ENCODE data around the gene MOK. TPM values are rescaled to one million over a fixed set of nuclear protein-coding genes. Genes with fewer than 3 reads are reported as not detected.
A peak's percentile ranks its signal among the peaks of the same experiment; 100 is the strongest.
"Not testable (repeated sequence)": the region's sequence is repeated elsewhere in the genome, so short reads cannot be mapped to it uniquely, and the experiment has no call there.

The MOK gene
- total RNA-seq, 1 donor from 2014 or later: 2.3 TPM

DNA sequence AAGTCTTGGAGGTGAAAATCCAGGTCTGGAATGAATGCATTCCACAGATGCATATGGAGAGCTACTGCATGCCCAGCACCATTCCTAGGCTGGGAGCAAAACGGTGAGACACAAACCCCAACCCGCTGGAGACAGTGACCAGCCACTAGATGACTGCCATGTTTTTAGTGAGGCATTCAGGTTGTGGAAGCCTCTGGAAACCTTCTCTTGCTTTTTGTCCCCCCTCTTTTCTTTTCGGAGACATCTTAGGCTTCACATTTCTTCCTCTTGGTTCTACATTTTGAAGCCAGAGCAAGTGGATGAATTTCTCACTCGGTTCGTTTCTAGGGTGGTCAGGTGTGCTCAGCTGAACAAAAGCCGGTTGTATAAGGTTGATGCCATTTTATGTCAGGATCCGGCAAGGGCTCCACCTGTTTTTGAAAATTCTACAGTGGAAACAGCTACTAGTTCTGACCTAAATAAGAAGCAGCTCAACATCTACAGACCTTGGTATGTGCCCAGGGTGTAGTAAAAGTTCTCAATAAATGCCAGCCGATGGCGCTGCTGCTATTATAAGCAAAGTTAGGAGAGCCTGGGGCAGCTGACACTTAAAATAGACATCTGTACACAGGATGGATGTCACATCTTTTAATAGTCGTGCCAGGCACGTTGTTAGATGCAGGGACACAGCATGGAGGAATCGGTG lies 12.7 kb upstream of the MOK start:
- TF ChIP-seq CTCF (conservative IDR thresholded peaks at IDR 0.05; ENCODE audit: low read depth, low read length): peak; percentile 13
- no peak for DNase-seq (ENCODE audit: low read depth)

DNA sequence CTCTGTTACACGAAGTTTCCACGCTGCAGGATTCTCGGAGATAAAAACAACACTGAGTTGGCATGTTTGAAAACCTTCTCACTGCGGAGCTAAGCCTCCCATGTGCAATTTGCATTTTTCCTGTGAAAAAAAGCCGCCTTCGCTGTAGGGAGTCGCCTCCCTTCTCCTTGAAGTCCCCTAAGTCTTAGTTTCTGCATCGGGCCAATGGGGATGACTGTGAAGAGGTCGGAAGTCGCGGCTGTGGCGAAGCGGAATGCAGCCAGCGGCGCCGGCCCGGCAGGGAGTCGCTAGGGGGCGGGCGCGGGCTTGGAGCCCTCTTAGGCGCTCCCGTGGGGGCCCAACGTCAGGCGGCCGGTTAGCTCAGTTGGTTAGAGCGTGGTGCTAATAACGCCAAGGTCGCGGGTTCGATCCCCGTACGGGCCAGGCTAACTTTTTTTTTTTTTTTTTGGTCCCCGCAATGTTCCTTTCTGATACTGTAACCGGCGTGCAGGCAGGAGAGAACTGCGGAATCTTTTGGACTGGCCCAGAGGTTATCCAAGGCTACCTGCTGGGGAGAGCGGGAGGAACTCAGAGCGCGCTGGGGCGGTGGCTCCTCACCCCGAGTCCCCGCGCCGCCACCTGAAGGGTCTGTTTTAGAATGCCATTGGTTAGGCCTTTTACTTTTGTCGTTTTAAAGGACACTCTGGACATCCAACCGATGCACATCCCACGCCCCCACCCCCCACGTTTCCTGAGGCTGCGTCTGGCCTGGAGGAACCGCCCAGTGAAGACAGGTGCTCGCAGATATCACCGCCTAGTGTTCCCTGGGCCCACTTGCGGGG lies 12.0 kb upstream of the MOK start:
- no peak for DNase-seq (ENCODE audit: low read depth)
- peak overlapping the region; percentile 57 for H3K4me3 ChIP-seq (ENCODE audit: low read depth, low read length)
- peak; percentile 74 for TF ChIP-seq CTCF (conservative IDR thresholded peaks at IDR 0.05; ENCODE audit: low read depth, low read length)

More for the DNA sequence above, 12.7 kb upstream of the MOK start:
- peak overlapping the region; percentile 57 for H3K4me3 ChIP-seq (ENCODE audit: low read depth, low read length)

DNA sequence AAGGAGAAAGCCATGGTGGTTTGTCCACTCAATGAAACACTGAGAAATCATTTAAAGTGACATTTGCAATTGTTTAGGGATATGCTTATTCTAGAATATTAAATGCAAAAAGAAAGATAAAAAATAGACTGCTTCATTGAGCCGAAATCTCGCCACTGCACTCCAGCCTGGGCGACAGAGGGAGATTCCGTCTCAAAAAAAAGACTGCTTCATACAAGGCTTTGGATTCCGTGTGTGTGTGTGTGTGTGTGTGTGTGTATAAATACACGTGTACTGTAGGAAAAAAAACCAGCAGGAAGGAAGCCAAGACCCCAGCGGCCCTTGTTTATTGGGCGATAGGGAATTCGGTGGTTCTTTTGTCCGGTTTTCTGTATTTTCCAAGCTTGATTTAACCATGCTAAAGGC lies 11.4 kb upstream of the MOK start:
- DNase-seq (ENCODE audit: low read depth): no peak
- peak overlapping the region; percentile 57 for H3K4me3 ChIP-seq (ENCODE audit: low read depth, low read length)
- no peak for TF ChIP-seq CTCF (conservative IDR thresholded peaks at IDR 0.05; ENCODE audit: low read depth, low read length)

DNA sequence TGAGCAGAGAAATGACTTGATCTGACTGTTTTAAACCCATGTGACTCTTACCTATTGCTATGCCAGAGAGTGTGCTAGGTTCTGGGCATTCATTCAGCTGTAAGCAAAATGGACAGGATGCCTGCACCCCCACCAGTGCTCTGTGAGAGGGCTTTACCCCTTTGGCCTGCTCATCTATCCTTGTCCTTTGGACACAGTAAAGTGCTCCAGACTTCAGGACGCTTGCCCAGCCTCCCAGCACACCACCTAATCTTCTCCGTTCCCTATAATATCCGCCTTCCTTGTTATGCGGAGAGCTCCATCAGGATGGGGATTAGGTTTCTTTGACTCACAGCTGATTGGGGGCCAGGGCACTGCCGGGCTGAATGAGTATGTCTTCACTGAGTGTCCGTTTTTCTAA lies 10.2 kb upstream of the MOK start:
- no peak overlapping the region for H3K4me3 ChIP-seq (ENCODE audit: low read depth, low read length)
- no peak for DNase-seq (ENCODE audit: low read depth)

DNA sequence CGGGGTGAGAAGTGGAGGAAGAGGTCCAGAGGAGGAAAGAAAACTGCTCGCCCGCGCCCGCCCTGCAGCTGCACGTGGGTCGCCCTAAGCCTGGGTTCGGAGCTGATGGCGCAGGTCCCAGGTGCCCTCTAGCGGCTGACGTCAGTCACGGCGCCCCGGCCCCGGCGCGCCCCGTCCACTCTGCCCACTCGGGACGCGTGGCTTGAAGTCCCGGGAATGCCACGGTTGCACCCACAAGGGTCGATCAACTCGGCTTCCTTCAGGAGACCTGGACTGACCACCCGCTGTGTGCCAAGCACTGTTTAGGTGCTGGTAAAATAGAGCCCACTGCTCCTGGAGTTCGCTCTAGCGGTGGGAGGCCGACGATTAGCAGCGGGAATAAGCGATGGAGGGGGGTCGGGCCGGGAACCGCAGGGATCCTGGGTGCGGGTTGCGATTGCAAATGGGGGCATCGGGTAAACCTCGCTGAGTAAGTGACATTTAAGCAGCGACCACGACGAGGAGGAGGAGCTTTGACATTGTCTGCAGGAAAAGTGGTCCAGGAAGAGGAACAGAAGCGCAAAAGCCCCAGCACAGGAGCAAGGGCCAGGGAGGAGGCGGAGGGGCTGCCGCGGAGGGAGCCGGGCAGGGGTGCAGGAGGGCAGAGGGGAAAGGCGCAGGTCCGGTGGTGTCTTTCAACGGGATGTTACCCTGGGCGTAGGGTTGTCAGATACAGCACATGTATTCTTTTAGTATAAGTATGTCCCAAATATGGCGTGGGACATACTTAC lies 9.5 kb upstream of the MOK start:
- peak; percentile 78 for TF ChIP-seq CTCF (conservative IDR thresholded peaks at IDR 0.05; ENCODE audit: low read depth, low read length)
- H3K4me3 ChIP-seq (ENCODE audit: low read depth, low read length): peak overlapping the region; percentile 62
- no peak for DNase-seq (ENCODE audit: low read depth)

More for the DNA sequence above, 10.2 kb upstream of the MOK start:
- TF ChIP-seq CTCF (conservative IDR thresholded peaks at IDR 0.05; ENCODE audit: low read depth, low read length): no peak

GRCh38 chr14:102303664-102304063 lies 1.3 kb downstream of the MOK start:
- TF ChIP-seq CTCF (conservative IDR thresholded peaks at IDR 0.05; ENCODE audit: low read depth, low read length): no peak
- peak overlapping the region; percentile 96 for H3K4me3 ChIP-seq (ENCODE audit: low read depth, low read length)
- no peak for DNase-seq (ENCODE audit: low read depth)

DNA sequence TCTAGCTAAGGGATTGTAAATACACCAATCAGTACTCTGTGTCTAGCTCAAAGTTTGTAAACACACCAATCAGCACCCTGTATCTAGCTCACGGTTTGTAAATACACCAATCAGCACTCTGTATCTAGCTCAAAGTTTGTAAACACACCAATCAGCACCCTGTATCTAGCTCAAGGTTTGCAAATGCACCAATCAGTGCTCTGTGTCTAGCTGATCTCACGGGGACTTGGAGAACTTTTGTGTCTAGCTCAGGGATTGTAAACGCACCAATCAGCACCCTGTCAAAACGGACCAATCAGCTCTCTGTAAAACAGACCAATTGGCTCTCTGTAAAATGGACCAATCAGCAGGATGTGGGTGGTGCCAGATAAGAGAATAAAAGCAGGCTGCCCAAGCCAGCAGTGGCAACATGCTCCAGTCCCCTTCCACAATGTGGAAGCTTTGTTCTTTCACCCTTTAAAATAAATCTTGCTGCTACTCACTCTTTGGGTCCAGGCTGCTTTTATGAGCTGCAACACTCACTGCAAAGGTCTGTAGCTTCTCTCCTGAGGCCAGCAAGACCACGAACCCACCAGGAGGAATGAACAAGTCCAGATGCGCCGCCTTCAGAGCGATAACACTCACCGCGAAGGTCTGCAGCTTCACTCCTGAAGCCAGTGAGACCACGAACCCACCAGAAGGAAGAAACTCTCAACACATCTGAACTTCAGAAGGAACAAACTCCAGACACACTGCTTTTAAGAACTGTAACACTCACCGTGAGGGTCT lies 6.5 kb downstream of the MOK start:
- not testable (repeated sequence) for DNase-seq (ENCODE audit: low read depth); H3K4me3 ChIP-seq (ENCODE audit: low read depth, low read length)
